ENCODE measurements around the gene NOTCH3. TPM values are rescaled to one million over a fixed set of nuclear protein-coding genes. Genes with fewer than 3 reads are reported as not detected.

Gene NOTCH3
- total RNA-seq, 1 experiment from 2014 or later, result 39.4 TPM

DNA sequence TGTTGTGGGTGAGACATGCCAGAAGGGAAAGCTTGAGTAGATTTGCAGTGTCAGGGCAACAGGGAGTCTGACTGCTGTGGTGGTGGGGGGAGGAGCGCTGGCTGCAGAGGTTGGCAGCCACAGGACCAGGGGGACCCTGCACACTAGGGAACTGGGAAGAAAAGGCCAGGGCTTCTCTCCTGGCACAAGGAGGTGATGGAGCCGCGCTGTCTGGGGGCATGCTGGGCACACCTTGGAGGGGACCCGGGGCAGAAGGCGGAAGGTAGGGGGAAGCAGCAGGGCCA, 45.3 kb upstream of the NOTCH3 start:
- TF ChIP-seq CEBPB (IDR thresholded peaks at IDR 0.05; ENCODE audit: low read depth), result no peak
- TF ChIP-seq EZH2 (IDR thresholded peaks at IDR 0.05), result no peak
- no peak for TF ChIP-seq ZNF274 (IDR thresholded peaks at IDR 0.05; ENCODE audit: low read depth, low read length)
- TF ChIP-seq EGR1 (IDR thresholded peaks at IDR 0.05; ENCODE audit: low read depth), result no peak
- no peak for TF ChIP-seq SP1 (IDR thresholded peaks at IDR 0.05; ENCODE audit: low read depth)
- no peak for TF ChIP-seq ELF1 (IDR thresholded peaks at IDR 0.05; ENCODE audit: borderline replicate concordance, low read depth)
- TF ChIP-seq, protein P1, sequence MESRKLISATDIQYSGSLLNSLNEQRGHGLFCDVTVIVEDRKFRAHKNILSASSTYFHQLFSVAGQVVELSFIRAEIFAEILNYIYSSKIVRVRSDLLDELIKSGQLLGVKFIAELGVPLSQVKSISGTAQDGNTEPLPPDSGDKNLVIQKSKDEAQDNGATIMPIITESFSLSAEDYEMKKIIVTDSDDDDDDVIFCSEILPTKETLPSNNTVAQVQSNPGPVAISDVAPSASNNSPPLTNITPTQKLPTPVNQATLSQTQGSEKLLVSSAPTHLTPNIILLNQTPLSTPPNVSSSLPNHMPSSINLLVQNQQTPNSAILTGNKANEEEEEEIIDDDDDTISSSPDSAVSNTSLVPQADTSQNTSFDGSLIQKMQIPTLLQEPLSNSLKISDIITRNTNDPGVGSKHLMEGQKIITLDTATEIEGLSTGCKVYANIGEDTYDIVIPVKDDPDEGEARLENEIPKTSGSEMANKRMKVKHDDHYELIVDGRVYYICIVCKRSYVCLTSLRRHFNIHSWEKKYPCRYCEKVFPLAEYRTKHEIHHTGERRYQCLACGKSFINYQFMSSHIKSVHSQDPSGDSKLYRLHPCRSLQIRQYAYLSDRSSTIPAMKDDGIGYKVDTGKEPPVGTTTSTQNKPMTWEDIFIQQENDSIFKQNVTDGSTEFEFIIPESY (IDR thresholded peaks at IDR 0.05; ENCODE audit: extremely low read depth, insufficient replicate concordance, low read length), result no peak
- no peak for TF ChIP-seq RAD21 (IDR thresholded peaks at IDR 0.05; ENCODE audit: low read depth)
- TF ChIP-seq, protein P2, sequence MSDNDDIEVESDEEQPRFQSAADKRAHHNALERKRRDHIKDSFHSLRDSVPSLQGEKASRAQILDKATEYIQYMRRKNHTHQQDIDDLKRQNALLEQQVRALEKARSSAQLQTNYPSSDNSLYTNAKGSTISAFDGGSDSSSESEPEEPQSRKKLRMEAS (IDR thresholded peaks at IDR 0.05), result no peak
- no peaks in the 10 kb centered on the region for H3K9me2 ChIP-seq (ENCODE audit: insufficient read depth)
- no peak overlapping the region for H2AFZ ChIP-seq (ENCODE audit: low read depth, low read length, poor library complexity, severe bottlenecking)
- H3K27ac ChIP-seq (ENCODE audit: low read depth, low read length), result no peak overlapping the region
- ChIA-PET CTCF (no interaction called here), RAD21 (ENCODE audit: low non-redundant PET in 1 of 2, low total read pairs in 2 of 2, uncharacterized antibody in 2 of 2, unreplicated experiment in 2 of 2) (no interaction called here), POLR2A (no interaction called here)
- ATAC-seq, result no peak
- no peak overlapping the region for H3K4me2 ChIP-seq (ENCODE audit: low read length)
- H3K79me2 ChIP-seq (ENCODE audit: insufficient read depth, low read length), result peaks cover 4% of the 10 kb centered on the region; the same call in 1 of the 2 replicates
- peaks cover 0 to 3% of the 10 kb centered on the region in 2 experiments; a peak in 1 of 4 replicates for H3K36me3 ChIP-seq (ENCODE audit: control insufficient read depth in 1 of 2, insufficient read depth in 2 of 2, low read length in 2 of 2)
- no peak overlapping the region for H3K4me3 ChIP-seq (replicated peaks in 1 of 2; ENCODE audit: low read depth in 1 of 2, low read length in 2 of 2)
- H3K4me1 ChIP-seq (ENCODE audit: control insufficient read depth in 1 of 2, insufficient read depth in 2 of 2, low read length in 2 of 2), result peaks cover 14 to 28% of the 10 kb centered on the region in 2 experiments
- intact Hi-C loops (cut with micrococcal nuclease), result no loop called here
- BruUV-seq (replicated peaks), result no TSS peak
- DNase-seq (ENCODE audit: low read depth, low spot score), result no peak
- H4K20me1 ChIP-seq (ENCODE audit: insufficient read depth), result no peaks in the 10 kb centered on the region
- H3K9me3 ChIP-seq (ENCODE audit: control insufficient read depth in 1 of 2, insufficient read depth in 1 of 2, low read depth in 1 of 2, low read length in 2 of 2), result no peaks in the 10 kb centered on the region
- no peaks in the 10 kb centered on the region for H3K27me3 ChIP-seq (ENCODE audit: insufficient read depth, low read length)
- no peak overlapping the region for H3K9ac ChIP-seq (ENCODE audit: low read length)
